Measurements from ENCODE around the gene METTL27.
"Not testable (repeated sequence)": the region's sequence is repeated elsewhere in the genome, so short reads cannot be mapped to it uniquely, and the experiment has no call there.

METTL27 gene

DNA sequence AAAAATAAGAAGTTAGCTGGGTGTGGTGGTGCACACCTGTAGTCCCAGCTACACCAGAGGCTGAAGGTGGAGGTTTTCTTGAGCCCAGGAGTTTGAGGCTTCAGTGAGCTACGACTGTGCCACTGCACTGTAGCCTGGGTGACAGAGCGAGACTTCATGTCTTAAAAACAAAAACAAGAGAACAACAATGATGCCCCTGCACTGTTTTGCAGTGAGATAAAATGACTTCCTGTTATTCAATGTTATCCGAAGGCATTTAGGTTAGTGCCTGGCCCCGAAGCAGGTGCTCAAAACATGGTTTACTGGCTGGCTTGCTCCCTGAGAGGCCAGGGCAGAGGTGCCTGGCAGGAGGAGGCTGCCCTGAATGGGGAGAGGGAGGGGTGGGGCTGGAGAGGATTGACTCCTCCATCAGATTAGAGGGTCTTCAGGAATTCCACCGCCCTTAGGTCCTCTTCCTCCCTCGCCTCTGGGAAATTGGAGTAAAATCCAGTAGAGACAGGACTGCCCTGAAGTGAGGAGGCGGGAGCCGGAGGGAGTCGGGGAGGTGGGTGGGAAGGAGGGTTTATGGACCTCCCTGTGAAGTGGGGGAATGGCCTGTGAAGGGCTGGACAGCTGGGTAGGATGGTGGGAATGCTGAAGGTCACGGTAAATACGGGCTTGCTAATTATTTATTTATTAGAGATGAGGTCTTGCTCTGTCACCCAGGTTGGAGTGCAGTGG, 18.3 kb downstream of the METTL27 start:
- TF ChIP-seq, protein P1, sequence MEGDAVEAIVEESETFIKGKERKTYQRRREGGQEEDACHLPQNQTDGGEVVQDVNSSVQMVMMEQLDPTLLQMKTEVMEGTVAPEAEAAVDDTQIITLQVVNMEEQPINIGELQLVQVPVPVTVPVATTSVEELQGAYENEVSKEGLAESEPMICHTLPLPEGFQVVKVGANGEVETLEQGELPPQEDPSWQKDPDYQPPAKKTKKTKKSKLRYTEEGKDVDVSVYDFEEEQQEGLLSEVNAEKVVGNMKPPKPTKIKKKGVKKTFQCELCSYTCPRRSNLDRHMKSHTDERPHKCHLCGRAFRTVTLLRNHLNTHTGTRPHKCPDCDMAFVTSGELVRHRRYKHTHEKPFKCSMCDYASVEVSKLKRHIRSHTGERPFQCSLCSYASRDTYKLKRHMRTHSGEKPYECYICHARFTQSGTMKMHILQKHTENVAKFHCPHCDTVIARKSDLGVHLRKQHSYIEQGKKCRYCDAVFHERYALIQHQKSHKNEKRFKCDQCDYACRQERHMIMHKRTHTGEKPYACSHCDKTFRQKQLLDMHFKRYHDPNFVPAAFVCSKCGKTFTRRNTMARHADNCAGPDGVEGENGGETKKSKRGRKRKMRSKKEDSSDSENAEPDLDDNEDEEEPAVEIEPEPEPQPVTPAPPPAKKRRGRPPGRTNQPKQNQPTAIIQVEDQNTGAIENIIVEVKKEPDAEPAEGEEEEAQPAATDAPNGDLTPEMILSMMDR (IDR thresholded peaks at IDR 0.05; ENCODE audit: low read depth, low read length): no peak
- DNase-seq (ENCODE audit: low read depth in 2 of 2): no peak
- H3K4me3 ChIP-seq (replicated peaks in 1 of 2; ENCODE audit: low read depth in 2 of 2, low read length in 2 of 2): no peak overlapping the region

DNA sequence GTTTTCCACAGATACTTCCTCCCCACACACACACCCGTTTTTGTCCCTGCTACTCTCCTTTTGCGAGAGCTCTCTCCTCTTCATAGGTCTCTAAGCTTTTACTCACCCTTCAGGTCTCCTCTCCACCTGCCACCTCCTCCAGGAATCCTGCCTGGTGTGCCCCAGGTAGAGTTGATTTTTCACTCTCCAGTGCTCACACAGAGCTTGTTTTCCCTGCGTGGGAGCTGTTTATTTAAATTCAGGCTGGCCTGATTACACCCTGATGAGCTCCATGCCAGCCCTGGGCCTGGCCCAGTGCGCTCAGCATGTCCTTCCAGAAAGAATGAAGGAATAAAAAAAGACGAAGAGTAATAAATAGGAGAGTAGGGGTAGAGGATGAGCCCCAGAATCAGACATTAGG, 19.1 kb downstream of the METTL27 start:
- no peak for DNase-seq (ENCODE audit: low read depth in 2 of 2)
- TF ChIP-seq, protein P1 (IDR thresholded peaks at IDR 0.05; ENCODE audit: low read depth, low read length): no peak
- no peak overlapping the region for H3K4me3 ChIP-seq (replicated peaks in 1 of 2; ENCODE audit: low read depth in 2 of 2, low read length in 2 of 2)

DNA sequence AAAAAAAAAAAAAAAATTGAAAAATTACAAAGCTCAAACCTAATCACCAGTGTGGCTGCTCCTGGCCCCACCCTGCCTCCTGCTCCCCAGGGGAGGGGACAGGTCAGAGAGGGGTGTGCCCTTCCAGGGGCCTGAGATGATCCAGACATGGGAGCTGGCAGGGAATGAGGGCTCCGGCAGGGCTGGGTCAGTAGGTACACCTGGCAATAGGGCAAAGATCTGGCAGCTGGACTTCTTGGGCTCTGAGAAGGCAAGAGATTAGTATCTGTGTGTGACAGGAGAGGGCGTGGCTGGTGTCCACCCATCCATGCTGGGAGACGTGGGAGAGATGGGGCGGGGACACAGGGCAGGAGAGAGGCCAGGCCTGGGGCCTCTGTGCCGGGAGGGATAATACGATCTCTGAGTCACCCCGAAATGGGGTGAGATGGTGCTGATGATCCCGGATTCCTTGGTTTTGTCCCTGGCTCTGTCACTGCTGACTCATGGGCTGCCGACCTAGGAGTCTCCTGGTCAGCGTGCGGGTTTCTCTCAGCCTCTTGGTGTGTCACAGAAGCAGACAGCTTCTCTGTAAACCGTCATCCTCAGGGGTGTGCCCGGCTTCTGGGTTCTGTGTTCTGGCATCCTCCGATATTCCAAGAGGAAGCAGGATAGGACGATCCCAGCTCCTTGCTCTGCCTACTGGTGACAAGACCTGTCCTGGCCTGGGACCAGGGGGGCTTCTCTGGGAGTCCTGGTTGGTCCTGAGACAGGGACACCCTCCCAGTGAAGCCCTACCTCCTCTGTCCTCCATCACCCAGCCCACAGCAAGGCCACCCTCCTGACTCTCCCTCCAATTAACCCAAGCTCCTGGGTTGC, 19.8 kb downstream of the METTL27 start:
- no peak overlapping the region for H3K4me3 ChIP-seq (replicated peaks in 1 of 2; ENCODE audit: low read depth in 2 of 2, low read length in 2 of 2)
- peak; percentile 71 to 95 for DNase-seq (ENCODE audit: low read depth in 2 of 2)
- TF ChIP-seq, protein P1 (IDR thresholded peaks at IDR 0.05; ENCODE audit: low read depth, low read length): no peak

DNA sequence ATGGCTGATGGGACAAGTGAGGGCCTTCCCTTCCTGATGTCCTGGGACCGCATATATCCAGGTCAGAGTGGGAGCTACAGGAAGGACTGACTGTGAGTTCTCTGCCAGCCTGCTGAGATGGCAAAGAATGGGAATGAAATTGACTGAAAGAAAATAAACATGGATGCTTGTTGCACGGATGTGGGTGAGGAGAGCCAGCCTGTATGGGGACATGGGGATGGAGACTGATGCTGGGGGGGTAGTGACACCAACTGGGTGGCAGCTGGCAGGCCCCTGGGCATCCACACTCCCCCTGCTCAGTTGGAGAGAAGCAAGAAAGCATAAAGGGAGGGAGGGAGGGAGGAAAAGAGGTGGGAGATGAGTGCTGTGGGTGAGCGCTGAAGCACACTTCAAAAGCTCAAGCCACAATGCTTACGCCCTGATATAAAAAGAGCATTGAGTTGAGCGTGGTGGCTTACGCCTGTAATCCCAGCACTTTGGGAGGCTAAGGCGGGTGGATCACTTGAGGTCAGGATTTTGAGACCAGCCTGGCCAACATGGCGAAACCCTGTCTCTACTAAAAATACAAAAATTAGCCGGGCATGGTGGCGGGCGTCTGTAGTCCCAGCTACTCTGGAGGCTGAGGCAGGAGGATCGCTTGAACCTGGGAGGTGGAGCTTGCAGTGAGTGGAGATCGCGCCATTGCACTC, 20.6 kb downstream of the METTL27 start:
- DNase-seq (ENCODE audit: low read depth in 2 of 2); H3K4me3 ChIP-seq (replicated peaks in 1 of 2; ENCODE audit: low read depth in 2 of 2, low read length in 2 of 2): not testable (repeated sequence)

DNA sequence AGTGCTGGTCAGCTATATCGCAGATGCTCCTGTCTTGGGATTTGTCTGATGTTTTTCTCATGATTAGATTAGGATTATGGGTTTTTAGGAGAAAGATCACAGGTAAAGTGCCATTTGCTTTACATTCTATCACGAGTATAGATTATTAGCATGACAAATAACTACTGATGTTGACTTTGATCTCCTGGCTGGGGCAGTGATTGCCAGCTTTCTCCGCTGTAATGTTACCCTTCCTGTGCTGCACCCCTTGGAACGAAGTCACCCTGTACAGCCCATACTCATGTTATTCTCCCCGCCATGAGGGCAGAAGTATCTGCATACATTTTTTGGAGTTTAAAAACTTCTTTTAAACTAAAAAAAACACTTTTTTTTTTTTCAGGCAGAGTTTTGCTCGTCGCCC, 22.3 kb downstream of the METTL27 start:
- TF ChIP-seq, protein P1 (IDR thresholded peaks at IDR 0.05; ENCODE audit: low read depth, low read length): no peak
- H3K4me3 ChIP-seq (replicated peaks in 1 of 2; ENCODE audit: low read depth in 2 of 2, low read length in 2 of 2): no peak overlapping the region
- no peak for DNase-seq (ENCODE audit: low read depth in 2 of 2)

DNA sequence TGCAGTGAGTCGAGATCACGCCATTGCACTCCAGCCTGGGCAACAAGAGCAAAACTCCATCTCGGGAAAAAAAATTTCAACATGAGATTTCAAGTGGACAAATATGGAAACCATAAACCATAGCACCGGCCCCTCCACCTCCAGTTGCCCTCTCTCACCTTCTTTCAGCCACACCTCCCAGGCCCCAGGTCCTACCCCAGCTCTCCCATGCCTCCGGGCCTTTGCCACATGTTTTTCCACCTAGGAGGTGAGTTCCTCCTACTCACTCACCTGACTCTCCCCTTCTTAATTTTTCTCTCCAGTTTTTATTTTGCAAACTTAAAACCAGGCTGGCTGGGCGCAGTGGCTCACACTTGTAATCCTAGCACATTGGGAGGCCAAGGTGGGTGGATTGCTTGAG, 25.2 kb downstream of the METTL27 start:
- H3K4me3 ChIP-seq (replicated peaks in 1 of 2; ENCODE audit: low read depth in 2 of 2, low read length in 2 of 2): no peak overlapping the region
- no peak for DNase-seq (ENCODE audit: low read depth in 2 of 2)

More for the DNA sequence above, 25.2 kb downstream of the METTL27 start:
- TF ChIP-seq, protein P1 (IDR thresholded peaks at IDR 0.05; ENCODE audit: low read depth, low read length): no peak

Measured in cardiac fibroblast (primary cell).